ENCODE measurements around the gene ARHGAP6.

Gene ARHGAP6

GRCh38 chrX:11575332-11575731 is 90.4 kb downstream of the ARHGAP6 start:
- H3K4me3 ChIP-seq (ENCODE audit: low read depth, low read length): no peak overlapping the region
- no peak for TF ChIP-seq CTCF (IDR thresholded peaks at IDR 0.05; ENCODE audit: low read depth, low read length)

GRCh38 chrX:11567528-11568220 is 98.0 kb downstream of the ARHGAP6 start:
- no peak overlapping the region for H3K4me3 ChIP-seq (ENCODE audit: low read depth, low read length)

GRCh38 chrX:11566789-11567188 is 98.9 kb downstream of the ARHGAP6 start:
- TF ChIP-seq CTCF (IDR thresholded peaks at IDR 0.05; ENCODE audit: low read depth, low read length): no peak

More at GRCh38 chrX:11567528-11568220, 98.0 kb downstream of the ARHGAP6 start:
- TF ChIP-seq CTCF (IDR thresholded peaks at IDR 0.05; ENCODE audit: low read depth, low read length): no peak

GRCh38 chrX:11566173-11566572 is 99.5 kb downstream of the ARHGAP6 start:
- no peak for TF ChIP-seq CTCF (IDR thresholded peaks at IDR 0.05; ENCODE audit: low read depth, low read length)
- H3K4me3 ChIP-seq (ENCODE audit: low read depth, low read length): no peak overlapping the region

More at GRCh38 chrX:11566789-11567188, 98.9 kb downstream of the ARHGAP6 start:
- no peak overlapping the region for H3K4me3 ChIP-seq (ENCODE audit: low read depth, low read length)

GRCh38 chrX:11564546-11564945 is 101.2 kb downstream of the ARHGAP6 start:
- H3K4me3 ChIP-seq (ENCODE audit: low read depth, low read length): no peak overlapping the region
- no peak for TF ChIP-seq CTCF (IDR thresholded peaks at IDR 0.05; ENCODE audit: low read depth, low read length)

- TF ChIP-seq CTCF (IDR thresholded peaks at IDR 0.05; ENCODE audit: low read depth, low read length): no peak
- H3K4me3 ChIP-seq (ENCODE audit: low read depth, low read length): no peak overlapping the region
Observed at GRCh38 chrX:11562570-11562969, 103.2 kb downstream of the ARHGAP6 start.

GRCh38 chrX:11558972-11559371 is 106.7 kb downstream of the ARHGAP6 start:
- no peak overlapping the region for H3K4me3 ChIP-seq (ENCODE audit: low read depth, low read length)
- peak; percentile 19; the same call in 1 of the 2 replicates for TF ChIP-seq CTCF (IDR thresholded peaks at IDR 0.05; ENCODE audit: low read depth, low read length)
